Measurements from ENCODE around the gene EMP3. TPM values are rescaled to one million over a fixed set of nuclear protein-coding genes. Genes with fewer than 3 reads are reported as not detected.

EMP3 gene
- total and polyA plus RNA-seq, 2 of the 13 experiments (the other 11 are each of a cell fraction or from before 2014, with no cell fraction given) = 2.2 to 7.8 TPM

- TF ChIP-seq MTF1 (CRISPR knock-in tag; IDR thresholded peaks at IDR 0.05) (no peak), CREM (IDR thresholded peaks at IDR 0.05) (peak; percentile 91), CREM (CRISPR knock-in tag; IDR thresholded peaks at IDR 0.05) (no peak), CHD2 (IDR thresholded peaks at IDR 0.05; ENCODE audit: low read depth, low read length) (peak; percentile 71), CC2D1A (CRISPR knock-in tag; IDR thresholded peaks at IDR 0.05) (no peak), PAX8 (CRISPR knock-in tag; IDR thresholded peaks at IDR 0.05; ENCODE audit: borderline replicate concordance) (no peak), REST (IDR thresholded peaks at IDR 0.05; ENCODE audit: borderline replicate concordance in 1 of 2, low read depth in 1 of 2, low read length in 2 of 2) (no peak), ZSCAN22 (CRISPR knock-in tag; IDR thresholded peaks at IDR 0.05) (no peak), PHB2 (IDR thresholded peaks at IDR 0.05; ENCODE audit: partially characterized antibody) (no peak), ZNF296 (CRISPR knock-in tag; conservative IDR thresholded peaks at IDR 0.05) (no peak), GATA4 (IDR thresholded peaks at IDR 0.05; ENCODE audit: borderline replicate concordance, low read depth) (no peak), TSC22D2 (CRISPR knock-in tag; IDR thresholded peaks at IDR 0.05; ENCODE audit: borderline replicate concordance) (0 out of 2 replicates have a peak, but pooled peaks have one; percentile 33), ZNF687 (CRISPR knock-in tag; IDR thresholded peaks at IDR 0.05) (no peak), ZFP62 (CRISPR knock-in tag; IDR thresholded peaks at IDR 0.05) (peak; percentile 97; the same call in 1 of the 2 replicates), NFRKB (IDR thresholded peaks at IDR 0.05) (no peak), ZNF567 (CRISPR knock-in tag; IDR thresholded peaks at IDR 0.05; ENCODE audit: borderline replicate concordance) (peak; percentile 89; the same call in 1 of the 2 replicates), MAF1 (CRISPR knock-in tag; IDR thresholded peaks at IDR 0.05; ENCODE audit: borderline replicate concordance) (no peak)
- TF ChIP-seq, protein P1, sequence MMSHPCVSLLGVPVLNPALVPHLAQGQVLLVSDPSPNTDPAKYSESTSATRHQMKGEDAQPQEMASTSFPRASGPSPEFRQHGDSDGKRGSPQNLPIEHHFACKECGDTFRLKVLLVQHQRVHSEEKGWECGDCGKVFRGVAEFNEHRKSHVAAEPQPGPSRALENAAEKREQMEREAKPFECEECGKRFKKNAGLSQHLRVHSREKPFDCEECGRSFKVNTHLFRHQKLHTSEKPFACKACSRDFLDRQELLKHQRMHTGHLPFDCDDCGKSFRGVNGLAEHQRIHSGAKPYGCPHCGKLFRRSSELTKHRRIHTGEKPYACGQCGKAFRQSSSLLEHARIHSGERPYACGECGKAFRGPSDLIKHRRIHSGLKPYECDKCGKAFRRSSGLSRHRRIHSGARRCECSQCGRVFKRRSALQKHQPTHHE (CRISPR knock-in tag; IDR thresholded peaks at IDR 0.05; ENCODE audit: borderline replicate concordance) = no peak
- TF ChIP-seq, protein P2, sequence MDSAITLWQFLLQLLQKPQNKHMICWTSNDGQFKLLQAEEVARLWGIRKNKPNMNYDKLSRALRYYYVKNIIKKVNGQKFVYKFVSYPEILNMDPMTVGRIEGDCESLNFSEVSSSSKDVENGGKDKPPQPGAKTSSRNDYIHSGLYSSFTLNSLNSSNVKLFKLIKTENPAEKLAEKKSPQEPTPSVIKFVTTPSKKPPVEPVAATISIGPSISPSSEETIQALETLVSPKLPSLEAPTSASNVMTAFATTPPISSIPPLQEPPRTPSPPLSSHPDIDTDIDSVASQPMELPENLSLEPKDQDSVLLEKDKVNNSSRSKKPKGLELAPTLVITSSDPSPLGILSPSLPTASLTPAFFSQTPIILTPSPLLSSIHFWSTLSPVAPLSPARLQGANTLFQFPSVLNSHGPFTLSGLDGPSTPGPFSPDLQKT (CRISPR knock-in tag; IDR thresholded peaks at IDR 0.05; ENCODE audit: borderline replicate concordance) = no peak
Measured at GRCh38 chr19:48362716-48363499, 37.6 kb downstream of the EMP3 start (continued).
